ENCODE results near the gene PRKRA.
"Not testable (repeated sequence)": the region's sequence is repeated elsewhere in the genome, so short reads cannot be mapped to it uniquely, and the experiment has no call there.

The PRKRA gene

GRCh38 chr2:178413472-178414265 is 37.3 kb downstream of the PRKRA start:
- peak; percentile 87 for DNase-seq

GRCh38 chr2:178412453-178412852 is 38.5 kb downstream of the PRKRA start:
- DNase-seq = not testable (repeated sequence)

- DNase-seq = no peak
Measured at GRCh38 chr2:178412047-178412446, 38.9 kb downstream of the PRKRA start.

GRCh38 chr2:178409261-178409660 is 41.7 kb downstream of the PRKRA start:
- DNase-seq = no peak

- DNase-seq = no peak
Measured at GRCh38 chr2:178404368-178404767, 46.6 kb downstream of the PRKRA start.

GRCh38 chr2:178403671-178404306 is 47.2 kb downstream of the PRKRA start:
- no peak for DNase-seq

- no peak for DNase-seq
Measured at GRCh38 chr2:178401994-178402437, 49.0 kb downstream of the PRKRA start.

- DNase-seq = no peak
Measured at GRCh38 chr2:178397002-178397605, 53.9 kb downstream of the PRKRA start.

GRCh38 chr2:178395941-178396570 is 54.9 kb downstream of the PRKRA start:
- DNase-seq = no peak

- DNase-seq = no peak
Measured at GRCh38 chr2:178395295-178395694, 55.7 kb downstream of the PRKRA start.

- no peak for DNase-seq
Measured at GRCh38 chr2:178394859-178395258, 56.1 kb downstream of the PRKRA start.

GRCh38 chr2:178392215-178392614 is 58.8 kb downstream of the PRKRA start:
- DNase-seq = no peak

- no peak for DNase-seq
Measured at GRCh38 chr2:178391701-178392100, 59.3 kb downstream of the PRKRA start.

GRCh38 chr2:178388287-178388686 is 62.7 kb downstream of the PRKRA start:
- DNase-seq = no peak

- no peak for DNase-seq
Measured at GRCh38 chr2:178386986-178387597, 63.9 kb downstream of the PRKRA start.

- no peak for DNase-seq
Measured at GRCh38 chr2:178385595-178386148, 65.3 kb downstream of the PRKRA start.

GRCh38 chr2:178383718-178384117 is 67.3 kb downstream of the PRKRA start:
- no peak for DNase-seq

All from stimulated activated CD4-positive, alpha-beta T cell treated with anti-CD3 and anti-CD28 coated beads, Interleukin-15, amount 100 ng/mL, for 24 hours (primary cell).